ENCODE results near the gene SLC35G3.
"Not testable (repeated sequence)": the region's sequence is repeated elsewhere in the genome, so short reads cannot be mapped to it uniquely, and the experiment has no call there.

The SLC35G3 gene

DNA sequence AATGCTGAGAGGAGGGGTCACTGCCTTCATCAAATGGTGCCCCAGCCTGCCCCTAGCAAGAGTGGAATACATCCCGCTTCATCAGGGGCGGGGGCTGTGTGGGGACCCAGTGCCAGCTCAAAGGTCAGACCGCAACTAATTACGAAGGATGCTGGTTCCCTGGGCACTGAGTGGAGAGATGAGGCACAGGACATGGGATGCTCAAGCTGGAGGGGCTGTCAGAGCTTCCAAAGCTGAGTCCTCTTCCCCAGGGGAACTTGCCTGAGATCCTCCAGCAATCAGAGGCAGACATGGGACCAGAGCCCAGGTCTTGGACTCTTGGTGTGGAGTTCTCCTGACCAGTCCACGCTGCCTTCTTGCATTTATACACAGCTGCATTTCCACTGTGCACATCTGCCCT lies 27.7 kb downstream of the SLC35G3 start:
- no peak for DNase-seq

- no peak for DNase-seq
These were observed 29.5 kb downstream of the SLC35G3 start for GRCh38 chr17:35164716-35165115.

DNA sequence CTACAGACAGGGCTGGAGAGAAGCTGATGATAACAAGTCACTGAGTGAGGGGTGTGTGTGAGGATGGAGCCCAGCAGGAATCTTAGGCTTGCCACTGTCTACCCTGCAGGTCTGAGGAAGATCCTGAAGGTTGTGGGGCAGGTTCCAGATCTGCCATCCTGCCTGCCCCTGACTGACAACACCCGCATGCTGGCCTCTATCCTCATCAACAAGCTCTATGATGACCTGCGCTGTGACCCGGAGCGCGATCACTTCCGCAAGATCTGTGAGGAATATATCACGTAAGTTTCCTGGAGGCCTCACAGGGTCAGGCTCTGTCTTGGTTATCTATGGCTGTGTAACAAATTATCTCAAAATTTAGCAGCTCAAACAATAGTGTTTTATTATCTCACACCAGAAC lies 30.3 kb downstream of the SLC35G3 start:
- DNase-seq, result no peak

GRCh38 chr17:35162755-35163154 lies 31.4 kb downstream of the SLC35G3 start:
- no peak for DNase-seq

GRCh38 chr17:35161281-35161761 lies 32.9 kb downstream of the SLC35G3 start:
- DNase-seq, result no peak

- no peak for DNase-seq
These were observed 33.6 kb downstream of the SLC35G3 start for GRCh38 chr17:35160354-35161201.

GRCh38 chr17:35159940-35160339 lies 34.3 kb downstream of the SLC35G3 start:
- no peak for DNase-seq

- no peak for DNase-seq
These were observed 38.9 kb downstream of the SLC35G3 start for GRCh38 chr17:35155246-35155645.

GRCh38 chr17:35154196-35155165 lies 39.7 kb downstream of the SLC35G3 start:
- no peak for DNase-seq

- DNase-seq, result no peak
These were observed 41.6 kb downstream of the SLC35G3 start for GRCh38 chr17:35152421-35153140.

DNA sequence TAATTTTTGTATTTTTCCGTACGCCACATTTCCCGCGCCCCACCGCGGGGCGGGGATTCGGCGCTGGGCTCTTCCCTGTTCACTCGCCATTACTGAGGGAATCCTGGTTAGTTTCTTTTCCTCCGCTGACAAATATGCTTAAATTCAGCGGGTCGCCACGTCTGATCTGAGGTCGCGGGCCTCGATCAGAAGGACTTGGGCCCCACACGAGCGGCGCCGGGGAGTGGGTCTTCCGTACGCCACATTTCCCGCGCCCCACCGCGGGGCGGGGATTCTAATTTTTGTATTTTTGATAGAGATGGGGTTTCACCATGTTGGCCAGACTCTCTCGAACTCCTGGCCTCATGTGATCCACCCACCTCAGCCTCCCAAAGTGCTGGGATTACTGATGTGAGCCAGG lies 43.1 kb downstream of the SLC35G3 start:
- DNase-seq, result not testable (repeated sequence)

- no peak for DNase-seq
These were observed 44.3 kb downstream of the SLC35G3 start for GRCh38 chr17:35149941-35150340.

- no peak for DNase-seq
These were observed 46.0 kb downstream of the SLC35G3 start for GRCh38 chr17:35148144-35148543.

- no peak for DNase-seq
These were observed 46.8 kb downstream of the SLC35G3 start, which contains the start of gene UNC45B for GRCh38 chr17:35147375-35147905. Gene UNC45B, plus strand, starts transcription at chr17:35147817. Its CDS starts 447 bp downstream, at chr17:35148264.

- no peak for DNase-seq
These were observed 47.9 kb downstream of the SLC35G3 start for GRCh38 chr17:35146214-35146833.

GRCh38 chr17:35144840-35145239 lies 49.4 kb downstream of the SLC35G3 start:
- no peak for DNase-seq
